Measurements from ENCODE around the gene UBQLN3.

DNA sequence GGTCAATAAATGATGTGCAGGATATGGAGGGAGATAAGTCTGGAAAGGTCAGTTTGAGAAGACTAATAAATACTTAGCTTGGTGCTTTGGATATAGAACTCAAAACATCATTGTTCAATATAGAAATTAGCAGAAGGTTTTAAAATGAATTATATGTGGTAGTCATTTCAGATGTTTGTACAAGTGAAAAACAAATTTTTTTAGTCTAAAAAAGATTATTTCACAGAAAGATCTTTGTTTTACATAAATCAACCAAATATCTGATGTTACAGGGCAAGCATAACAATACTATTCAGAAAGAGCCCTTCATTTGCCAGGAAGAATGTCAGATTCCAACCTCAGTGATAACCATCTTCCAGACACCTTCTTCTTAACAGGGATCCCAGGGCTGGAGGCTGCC lies 21.4 kb downstream of the UBQLN3 start, which contains the start of gene OR52D1:
- TF ChIP-seq MYC (IDR thresholded peaks at IDR 0.05; ENCODE audit: low read depth, low read length) = no peak
- TF ChIP-seq, protein P1, sequence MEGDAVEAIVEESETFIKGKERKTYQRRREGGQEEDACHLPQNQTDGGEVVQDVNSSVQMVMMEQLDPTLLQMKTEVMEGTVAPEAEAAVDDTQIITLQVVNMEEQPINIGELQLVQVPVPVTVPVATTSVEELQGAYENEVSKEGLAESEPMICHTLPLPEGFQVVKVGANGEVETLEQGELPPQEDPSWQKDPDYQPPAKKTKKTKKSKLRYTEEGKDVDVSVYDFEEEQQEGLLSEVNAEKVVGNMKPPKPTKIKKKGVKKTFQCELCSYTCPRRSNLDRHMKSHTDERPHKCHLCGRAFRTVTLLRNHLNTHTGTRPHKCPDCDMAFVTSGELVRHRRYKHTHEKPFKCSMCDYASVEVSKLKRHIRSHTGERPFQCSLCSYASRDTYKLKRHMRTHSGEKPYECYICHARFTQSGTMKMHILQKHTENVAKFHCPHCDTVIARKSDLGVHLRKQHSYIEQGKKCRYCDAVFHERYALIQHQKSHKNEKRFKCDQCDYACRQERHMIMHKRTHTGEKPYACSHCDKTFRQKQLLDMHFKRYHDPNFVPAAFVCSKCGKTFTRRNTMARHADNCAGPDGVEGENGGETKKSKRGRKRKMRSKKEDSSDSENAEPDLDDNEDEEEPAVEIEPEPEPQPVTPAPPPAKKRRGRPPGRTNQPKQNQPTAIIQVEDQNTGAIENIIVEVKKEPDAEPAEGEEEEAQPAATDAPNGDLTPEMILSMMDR (IDR thresholded peaks at IDR 0.05; ENCODE audit: extremely low read depth in 1 of 2, insufficient read depth in 1 of 2, low read depth in 1 of 2, low read length in 2 of 2) = no peak
- TF ChIP-seq POLR2A (IDR thresholded peaks at IDR 0.05; ENCODE audit: low read depth, low read length) = no peak
- TF ChIP-seq POLR2AphosphoS5 (IDR thresholded peaks at IDR 0.05; ENCODE audit: insufficient read depth, low read depth, low read length) = no peak
- no peak for TF ChIP-seq EZH2 (IDR thresholded peaks at IDR 0.05; ENCODE audit: borderline replicate concordance, low read depth, low read length, severe bottlenecking)
- TF ChIP-seq, protein P2, sequence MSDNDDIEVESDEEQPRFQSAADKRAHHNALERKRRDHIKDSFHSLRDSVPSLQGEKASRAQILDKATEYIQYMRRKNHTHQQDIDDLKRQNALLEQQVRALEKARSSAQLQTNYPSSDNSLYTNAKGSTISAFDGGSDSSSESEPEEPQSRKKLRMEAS (IDR thresholded peaks at IDR 0.05; ENCODE audit: insufficient read depth, insufficient read length) = no peak
- no peak for TF ChIP-seq JUN (IDR thresholded peaks at IDR 0.05; ENCODE audit: borderline replicate concordance, insufficient read depth, insufficient read length, low read depth)
- TF ChIP-seq GATA2 (IDR thresholded peaks at IDR 0.05; ENCODE audit: insufficient read depth, insufficient read length, low read depth, low read length) = no peak
- no peak for TF ChIP-seq FOS (IDR thresholded peaks at IDR 0.05; ENCODE audit: borderline replicate concordance, insufficient read depth, low read length)

All from endothelial cell of umbilical vein (primary cell).